ENCODE measurements around the gene MRAP2. TPM values are rescaled to one million over a fixed set of nuclear protein-coding genes. Genes with fewer than 3 reads are reported as not detected.
A peak's percentile ranks its signal among the peaks of the same experiment; 100 is the strongest.

The MRAP2 gene
- total RNA-seq = 1 to 10 TPM in 1 of 2 donors, under 1 TPM in 1; 0.76 to 1.2 TPM
- polyA plus RNA-seq (ENCODE audit: insufficient read length in 6 of 6) = 10 to 100 TPM in 1 of 6 donors, 1 to 10 TPM in 5; 5.7 to 10.9 (median 6.4) TPM
- long read RNA-seq, donor 1, partial matches to known transcripts = 0 of 2 reads
- long read RNA-seq, donor 1, other reads (novel, unspliced or antisense) = 0 of 2 reads
- long read RNA-seq, donor 2, partial matches to known transcripts = 5 of 5 reads
- long read RNA-seq, donor 2, other reads (novel, unspliced or antisense) = 0 of 5 reads
- long read RNA-seq, donor 3, partial matches to known transcripts = 10 of 11 reads
- long read RNA-seq, donor 3, other reads (novel, unspliced or antisense) = 0 of 11 reads
- long read RNA-seq, donor 4, partial matches to known transcripts = 0 of 2 reads
- long read RNA-seq, donor 4, other reads (novel, unspliced or antisense) = 1 of 2 reads
- long read RNA-seq, donor 5, partial matches to known transcripts = 0 of 3 reads
- long read RNA-seq, donor 5, other reads (novel, unspliced or antisense) = 0 of 3 reads
- long read RNA-seq, donor 6, partial matches to known transcripts = 0 of 3 reads
- long read RNA-seq, donor 6, other reads (novel, unspliced or antisense) = 0 of 3 reads
- long read RNA-seq, donor 7, partial matches to known transcripts = 0 of 2 reads
- long read RNA-seq, donor 7, other reads (novel, unspliced or antisense) = 0 of 2 reads
- long read RNA-seq, donor 8, partial matches to known transcripts = 0 of 2 reads
- long read RNA-seq, donor 8, other reads (novel, unspliced or antisense) = 0 of 2 reads
- long read RNA-seq, donor 9 = 0 reads
- long read RNA-seq, donor 10, partial matches to known transcripts = 0 of 2 reads
- long read RNA-seq, donor 10, other reads (novel, unspliced or antisense) = 0 of 2 reads
- long read RNA-seq, donor 11 = 0 reads
- long read RNA-seq, donor 12, partial matches to known transcripts = 0 of 2 reads
- long read RNA-seq, donor 12, other reads (novel, unspliced or antisense) = 0 of 2 reads

- H3K27ac ChIP-seq = no peak within 1 kb of the TSS
- no peak for TF ChIP-seq CTCF (IDR thresholded peaks at IDR 0.05)
Observed at GRCh38 chr6:84033523-84034451, at the start of gene MRAP2. TSS of gene MRAP2 (plus strand) at chr6:84033772. CDS start at chr6:84055319, 21,547 bp downstream.

GRCh38 chr6:83984411-83984810 is 49.2 kb upstream of the MRAP2 start:
- H3K36me3 ChIP-seq = no peaks in the 10 kb centered on the region
- H3K27me3 ChIP-seq = no peaks in the 10 kb centered on the region
- no peaks in the 10 kb centered on the region for H3K9me3 ChIP-seq
- no peak for DNase-seq
- intact Hi-C loops (cut with DNase I) = no loop called here
- no peak for ATAC-seq
- no peak overlapping the region for H3K27ac ChIP-seq
- H3K4me3 ChIP-seq = no peak overlapping the region
- TF ChIP-seq CTCF (IDR thresholded peaks at IDR 0.05) = no peak
- no peaks in the 10 kb centered on the region for H3K4me1 ChIP-seq

More at GRCh38 chr6:84033523-84034451, at the start of gene MRAP2:
- Histone ChIP-seq H3K9me3 (peaks cover 0 to 2% of the 10 kb centered on the region in 2 donors), H3K27me3 (peaks cover 6 to 28% of the 10 kb centered on the region in 2 donors), H3K4me3 (peak within 1 kb of the TSS; percentile 39 to 40), H3K36me3 (no peaks in the 10 kb centered on the region), H3K4me1 (peaks cover 0 to 3% of the 10 kb centered on the region in 2 donors)
- DNase-seq = peak; percentile 13 to 83 (median 44)
- intact Hi-C loops (cut with DNase I) = no loop called here
- peak; percentile 89 for ATAC-seq

- intact Hi-C loops (cut with DNase I) = no loop called here
- peak; percentile 83 for ATAC-seq
Observed at GRCh38 chr6:83985308-83985713, 48.3 kb upstream of the MRAP2 start.

GRCh38 chr6:83985715-83986114 is 47.9 kb upstream of the MRAP2 start:
- no peak for TF ChIP-seq CTCF (IDR thresholded peaks at IDR 0.05)
- no peak overlapping the region for H3K27ac ChIP-seq
- intact Hi-C loops (cut with DNase I) = no loop called here
- no peak for ATAC-seq
- no peaks in the 10 kb centered on the region for H3K36me3 ChIP-seq
- no peaks in the 10 kb centered on the region for H3K9me3 ChIP-seq
- no peaks in the 10 kb centered on the region for H3K4me1 ChIP-seq
- no peak overlapping the region for H3K4me3 ChIP-seq
- no peak for DNase-seq
- no peaks in the 10 kb centered on the region for H3K27me3 ChIP-seq

More at GRCh38 chr6:83985308-83985713, 48.3 kb upstream of the MRAP2 start:
- no peak for TF ChIP-seq CTCF (IDR thresholded peaks at IDR 0.05)
- no peak for DNase-seq
- H3K4me3 ChIP-seq = no peak overlapping the region
- H3K9me3 ChIP-seq = no peaks in the 10 kb centered on the region
- no peaks in the 10 kb centered on the region for H3K36me3 ChIP-seq
- no peak overlapping the region for H3K27ac ChIP-seq
- no peaks in the 10 kb centered on the region for H3K4me1 ChIP-seq
- H3K27me3 ChIP-seq = no peaks in the 10 kb centered on the region
